Breast epithelium (tissue), 3 donors: ENCODE measurements around the gene ATP4B.

Experiments
- POLR2A ChIP-seq: fragments of 450-650 bp; IDR thresholded peaks from one replicate; pipeline ENCODE4 v1.6.1; 2016; ENCODE audit warnings: antibody characterized with exemption, mild to moderate bottlenecking, moderate library complexity
- POLR2AphosphoS5 ChIP-seq, 3 donors: sonication (generic); formaldehyde crosslinking; IDR thresholded peaks; one replicate each; pipeline ENCODE4 v1.6.1; 2017; ENCODE audit warnings: antibody characterized with exemption in 3 of 3
- TF ChIP-seq, protein P1 (sequence below), 3 donors: fragments of 450-650 bp; IDR thresholded peaks; one replicate each; pipeline ENCODE4 v1.5.1; 2016 to 2017; ENCODE audit warnings: antibody characterized with exemption in 3 of 3, mild to moderate bottlenecking in 3 of 3, moderate library complexity in 3 of 3

DNA sequence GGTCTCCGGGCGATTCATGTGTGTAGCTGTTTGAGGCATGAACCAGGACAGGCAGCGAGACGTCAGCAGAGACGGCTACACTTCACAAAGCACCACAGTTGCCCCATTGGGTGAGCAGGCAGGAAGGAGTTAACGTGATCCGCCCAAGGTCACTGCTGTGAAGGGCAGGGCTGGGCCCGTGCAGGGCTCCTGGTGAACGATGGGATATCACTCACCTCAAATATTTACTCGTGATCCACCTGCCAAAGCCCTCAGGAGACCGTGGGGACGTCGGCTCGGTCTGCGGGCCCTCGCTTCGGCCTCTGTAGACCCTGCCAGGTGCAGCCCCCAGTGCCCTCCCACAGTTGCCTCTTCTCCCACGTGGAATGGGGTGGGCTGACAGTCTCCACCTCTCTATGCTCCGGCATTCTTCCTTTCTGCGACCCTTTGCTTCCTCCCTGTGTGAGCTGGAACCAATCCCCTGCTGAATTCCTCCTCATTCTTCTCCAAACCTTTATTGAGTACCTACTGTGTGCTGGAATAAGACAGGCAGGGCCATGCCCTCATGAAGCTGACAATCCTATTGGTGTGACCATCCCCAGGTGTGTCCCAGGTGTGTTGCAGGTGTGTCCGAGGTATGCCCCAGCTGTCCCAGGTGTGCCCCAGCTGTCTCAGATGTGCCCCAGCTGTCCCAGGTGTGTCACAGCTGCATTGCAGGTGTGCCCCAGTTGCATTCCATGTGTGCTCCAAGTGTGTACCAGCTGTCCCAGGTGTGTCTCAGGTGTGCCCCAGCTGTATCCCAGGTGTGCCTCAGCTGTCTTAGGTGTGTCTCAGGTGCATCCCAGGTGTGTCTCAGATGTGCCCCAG, 7.0 kb upstream of the ATP4B start:
- TF ChIP-seq, protein P1, sequence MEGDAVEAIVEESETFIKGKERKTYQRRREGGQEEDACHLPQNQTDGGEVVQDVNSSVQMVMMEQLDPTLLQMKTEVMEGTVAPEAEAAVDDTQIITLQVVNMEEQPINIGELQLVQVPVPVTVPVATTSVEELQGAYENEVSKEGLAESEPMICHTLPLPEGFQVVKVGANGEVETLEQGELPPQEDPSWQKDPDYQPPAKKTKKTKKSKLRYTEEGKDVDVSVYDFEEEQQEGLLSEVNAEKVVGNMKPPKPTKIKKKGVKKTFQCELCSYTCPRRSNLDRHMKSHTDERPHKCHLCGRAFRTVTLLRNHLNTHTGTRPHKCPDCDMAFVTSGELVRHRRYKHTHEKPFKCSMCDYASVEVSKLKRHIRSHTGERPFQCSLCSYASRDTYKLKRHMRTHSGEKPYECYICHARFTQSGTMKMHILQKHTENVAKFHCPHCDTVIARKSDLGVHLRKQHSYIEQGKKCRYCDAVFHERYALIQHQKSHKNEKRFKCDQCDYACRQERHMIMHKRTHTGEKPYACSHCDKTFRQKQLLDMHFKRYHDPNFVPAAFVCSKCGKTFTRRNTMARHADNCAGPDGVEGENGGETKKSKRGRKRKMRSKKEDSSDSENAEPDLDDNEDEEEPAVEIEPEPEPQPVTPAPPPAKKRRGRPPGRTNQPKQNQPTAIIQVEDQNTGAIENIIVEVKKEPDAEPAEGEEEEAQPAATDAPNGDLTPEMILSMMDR (IDR thresholded peaks at IDR 0.05) = no peak
- TF ChIP-seq POLR2AphosphoS5 (IDR thresholded peaks at IDR 0.05) (no peak), POLR2A (no peak)
